NCI-H460 (cell line): ENCODE results near the gene SLC25A53. TPM values are rescaled to one million over a fixed set of nuclear protein-coding genes. Genes with fewer than 3 reads are reported as not detected.
"Not testable (repeated sequence)": the region's sequence is repeated elsewhere in the genome, so short reads cannot be mapped to it uniquely, and the experiment has no call there.

ENCODE experiments used
- DNase-seq: peaks from one replicate; pipeline ENCODE4 v3.0.0-alpha.2; 2016; ENCODE audit warnings: low read depth; ENCODE audit errors: extremely low read depth
- total RNA-seq: library from RNA; depleted of rRNA; stranded (reverse); fragments of >200 nt; shearing (Covaris generic); gene quantifications from 2 replicates; pipeline ENCODE4 v1.2.3, GENCODE V29; 2014; rRNA removed

The SLC25A53 gene
- total RNA-seq, 1 experiment from 2014 or later = 8.1 TPM

GRCh38 chrX:104084063-104084462 lies 72.7 kb downstream of the SLC25A53 start:
- DNase-seq = no peak

- not testable (repeated sequence) for DNase-seq
Observed at GRCh38 chrX:104077854-104078253, 79.0 kb downstream of the SLC25A53 start.

- not testable (repeated sequence) for DNase-seq
Observed at GRCh38 chrX:104075778-104076445, 80.9 kb downstream of the SLC25A53 start, which contains the start of gene TMSB15C. Gene TMSB15C (minus strand): TSS chrX:104076236.

GRCh38 chrX:104062636-104063035 lies 94.2 kb downstream of the SLC25A53 start:
- not testable (repeated sequence) for DNase-seq

GRCh38 chrX:104054956-104055355 lies 101.9 kb downstream of the SLC25A53 start:
- DNase-seq = not testable (repeated sequence)

Other genes starting within 250 kb of the SLC25A53 start
- 4.8 and 7.4 TPM in 2 replicates for gene TMSB15B, start 194.4 kb downstream of the SLC25A53 start, total RNA-seq
- not detected in 2 replicates for gene H2BW1, start 143.3 kb downstream of the SLC25A53 start, total RNA-seq
- gene H2BW2, start 117.1 kb downstream of the SLC25A53 start, total RNA-seq = not detected in 2 replicates
- gene TMSB15C, start 80.8 kb downstream of the SLC25A53 start, total RNA-seq = 5.0 and 6.0 TPM in 2 replicates
- 0.47 TPM in 1 of 2 replicates, not detected in the other for gene ZCCHC18, start 44.5 kb downstream of the SLC25A53 start, total RNA-seq
- gene FAM199X, start 9.4 kb upstream of the SLC25A53 start, total RNA-seq = 32.2 and 36.4 TPM in 2 replicates
- gene ESX1, start 97.9 kb upstream of the SLC25A53 start, total RNA-seq = not detected in 2 replicates